ENCODE measurements around the gene ERCC4. TPM values are rescaled to one million over a fixed set of nuclear protein-coding genes. Genes with fewer than 3 reads are reported as not detected.

The ERCC4 gene
- polyA plus RNA-seq, 3 donors = 1.8 to 11.8 (median 5.9) TPM

GRCh38 chr16:13945744-13946485 is 26.0 kb downstream of the ERCC4 start:
- H2AFZ ChIP-seq (ENCODE audit: insufficient read depth, low read depth, low read length, poor library complexity, severe bottlenecking) = no peak overlapping the region
- H3K27ac Mint-ChIP-seq = peak overlapping the region in 1 of 7 donors; percentile 48
- no peak overlapping the region for H3K27ac ChIP-seq (ENCODE audit: low read depth in 1 of 2, low read length in 2 of 2)
- peaks cover 0 to 5% (median 3%) of the 10 kb centered on the region in 7 donors for H3K9me3 Mint-ChIP-seq
- no peak overlapping the region for H3K4me3 ChIP-seq (replicated peaks in 1 of 3; ENCODE audit: low read depth in 2 of 3, low read length in 3 of 3)
- no peaks in the 10 kb centered on the region for H3K9me3 ChIP-seq (replicated peaks in 1 of 2; ENCODE audit: control insufficient read depth in 1 of 2, insufficient read depth in 1 of 2, low read length in 2 of 2)
- intact Hi-C loops (cut with micrococcal nuclease) = no loop called here
- H3K27me3 ChIP-seq (ENCODE audit: control insufficient read depth in 2 of 2, insufficient read depth in 2 of 2, low read length in 2 of 2) = no peaks in the 10 kb centered on the region
- peaks cover 49 to 60% of the 10 kb centered on the region in 2 donors for H3K36me3 Mint-ChIP-seq
- no peaks in the 10 kb centered on the region for H3K27me3 Mint-ChIP-seq (ENCODE audit: low read depth in 3 of 3)
- no peak overlapping the region for H3K4me2 ChIP-seq (replicated peaks; ENCODE audit: extremely low read depth, low read length, poor library complexity, severe bottlenecking)
- no peaks in the 10 kb centered on the region for H3K79me2 ChIP-seq (ENCODE audit: insufficient read depth, low read length)
- H3K36me3 ChIP-seq (replicated peaks in 1 of 2; ENCODE audit: control insufficient read depth in 1 of 2, insufficient read depth in 2 of 2, low read length in 2 of 2) = peaks cover 36 to 69% of the 10 kb centered on the region in 2 donors
- WGBS (ENCODE audit: insufficient coverage) = 100% methylated on average over 7 of the region's 9 CpGs
- H4K20me1 ChIP-seq (ENCODE audit: insufficient read depth, low read length) = no peaks in the 10 kb centered on the region
- no peaks in the 10 kb centered on the region for H3K4me1 ChIP-seq (ENCODE audit: control insufficient read depth in 1 of 2, insufficient read depth in 2 of 2, low read length in 2 of 2)
- no peak overlapping the region for H3K4me3 Mint-ChIP-seq
- no peaks in the 10 kb centered on the region for H3K4me1 Mint-ChIP-seq
- no peak overlapping the region for H3K9ac ChIP-seq (ENCODE audit: insufficient read depth, low read length, poor library complexity, severe bottlenecking)
- TF ChIP-seq CTCF (IDR thresholded peaks at IDR 0.05) = no peak
- no peak for DNase-seq

GRCh38 chr16:13948086-13948485 is 28.1 kb downstream of the ERCC4 start:
- no peak overlapping the region for H2AFZ ChIP-seq (ENCODE audit: insufficient read depth, low read depth, low read length, poor library complexity, severe bottlenecking)
- H3K27me3 ChIP-seq (ENCODE audit: control insufficient read depth in 2 of 2, insufficient read depth in 2 of 2, low read length in 2 of 2) = no peaks in the 10 kb centered on the region
- H3K4me1 Mint-ChIP-seq = no peaks in the 10 kb centered on the region
- H3K4me1 ChIP-seq (ENCODE audit: control insufficient read depth in 1 of 2, insufficient read depth in 2 of 2, low read length in 2 of 2) = no peaks in the 10 kb centered on the region
- H3K4me2 ChIP-seq (replicated peaks; ENCODE audit: extremely low read depth, low read length, poor library complexity, severe bottlenecking) = no peak overlapping the region
- H3K27ac ChIP-seq (ENCODE audit: low read depth in 1 of 2, low read length in 2 of 2) = no peak overlapping the region
- H3K27ac Mint-ChIP-seq = peak overlapping the region in 1 of 7 donors; percentile 63
- no peak for TF ChIP-seq CTCF (IDR thresholded peaks at IDR 0.05)
- peaks cover 47 to 59% of the 10 kb centered on the region in 2 donors for H3K36me3 Mint-ChIP-seq
- no peaks in the 10 kb centered on the region for H4K20me1 ChIP-seq (ENCODE audit: insufficient read depth, low read length)
- DNase-seq = no peak
- no peaks in the 10 kb centered on the region for H3K79me2 ChIP-seq (ENCODE audit: insufficient read depth, low read length)
- H3K9me3 ChIP-seq (replicated peaks in 1 of 2; ENCODE audit: control insufficient read depth in 1 of 2, insufficient read depth in 1 of 2, low read length in 2 of 2) = no peaks in the 10 kb centered on the region
- H3K9me3 Mint-ChIP-seq = peaks cover 0 to 4% (median 2%) of the 10 kb centered on the region in 7 donors
- H3K9ac ChIP-seq (ENCODE audit: insufficient read depth, low read length, poor library complexity, severe bottlenecking) = no peak overlapping the region
- peaks cover 36 to 60% of the 10 kb centered on the region in 2 donors for H3K36me3 ChIP-seq (replicated peaks in 1 of 2; ENCODE audit: control insufficient read depth in 1 of 2, insufficient read depth in 2 of 2, low read length in 2 of 2)
- H3K27me3 Mint-ChIP-seq (ENCODE audit: low read depth in 3 of 3) = no peaks in the 10 kb centered on the region
- intact Hi-C loops (cut with micrococcal nuclease) = no loop called here
- no peak overlapping the region for H3K4me3 ChIP-seq (replicated peaks in 1 of 3; ENCODE audit: low read depth in 2 of 3, low read length in 3 of 3)
- WGBS (ENCODE audit: insufficient coverage) = 96% methylated on average over 4 of the region's 9 CpGs
- no peak overlapping the region for H3K4me3 Mint-ChIP-seq
